SK-N-SH (cell line): ENCODE results near the gene SPDYC. TPM values are rescaled to one million over a fixed set of nuclear protein-coding genes. Genes with fewer than 3 reads are reported as not detected.

ENCODE experiments used
- CTCF ChIA-PET: fragments of 300-600, 350-600 bp; formaldehyde crosslinking; extraction: SDS; loops from one replicate; lab custom pipeline; 2021; lab: Yijun Ruan, JAX
- POLR2A ChIA-PET: fragments of 350-600 bp; sonication (Branson Sonifier 250); formaldehyde crosslinking; extraction: SDS; loops from one replicate; lab custom pipeline; 2020; ENCODE audit warnings: antibody characterized with exemption, inconsistent platforms; lab: Yijun Ruan, JAX
- DNase-seq: peaks from one replicate; pipeline ENCODE4 v3.0.0; 2012
- H2AFZ ChIP-seq: fragments of 200-600 bp; sonication (generic); 2 replicates; pipeline ENCODE4 v1.8.1; 2016; ENCODE audit warnings: antibody characterized with exemption, mild to moderate bottlenecking, low read depth
- H3F3A ChIP-seq: fragments of 200-600 bp; sonication (generic); replicated peaks from 2 replicates; pipeline ENCODE3; 2016; ENCODE audit warnings: antibody characterized with exemption, mild to moderate bottlenecking; ENCODE audit not compliant: insufficient read depth
- H3K27ac ChIP-seq, 2 experiments: fragments of 200-500 bp in 1 of 2; fragments of 200-600 bp in 1 of 2; sonication (Bioruptor generic) in 1 of 2; sonication (generic), shearing (Covaris generic) in 1 of 2; 2 replicates each; pipeline versions ENCODE4 v1.5.1 to v1.6.1; 2014 to 2016; ENCODE audit warnings: low read depth in 2 of 2, inconsistent platforms in 1 of 2, low read length in 1 of 2, mild to moderate bottlenecking in 1 of 2, mixed read lengths in 1 of 2
- H3K27me3 ChIP-seq: fragments of 200-600 bp; sonication (generic), shearing (Covaris generic); 2 replicates; pipeline ENCODE4 v1.6.1; 2016; ENCODE audit warnings: mixed run types; ENCODE audit not compliant: insufficient read depth
- H3K36me3 ChIP-seq, 2 experiments: fragments of 200-500 bp in 1 of 2; fragments of 200-600 bp in 1 of 2; sonication (Bioruptor generic) in 1 of 2; sonication (generic) in 1 of 2; replicated peaks in 1 of 2; 2 replicates each; pipeline versions ENCODE3 to v1.5.1; 2014 to 2016; ENCODE audit warnings: low read length in 1 of 2, mild to moderate bottlenecking in 1 of 2; ENCODE audit not compliant: insufficient read depth in 2 of 2, control insufficient read depth in 1 of 2
- H3K4me1 ChIP-seq, 2 experiments: fragments of 200-500 bp in 1 of 2; fragments of 200-600 bp in 1 of 2; sonication (Bioruptor generic) in 1 of 2; sonication (generic), shearing (Covaris generic) in 1 of 2; 2 replicates each; pipeline versions ENCODE4 v1.5.1 to v1.6.1; 2014 to 2016; ENCODE audit warnings: low read depth in 1 of 2, low read length in 1 of 2, mixed run types in 1 of 2; ENCODE audit not compliant: insufficient read depth in 2 of 2, control insufficient read depth in 1 of 2
- H3K4me2 ChIP-seq: fragments of 200-600 bp; sonication (generic), shearing (Covaris generic); 2 replicates; pipeline ENCODE4 v1.6.1; 2017; ENCODE audit warnings: mixed run types
- H3K4me3 ChIP-seq, 2 experiments: fragments of 200-500 bp in 1 of 2; fragments of 200-600 bp in 1 of 2; sonication (Bioruptor generic) in 1 of 2; sonication (generic), shearing (Covaris generic) in 1 of 2; 2 replicates each; pipeline versions ENCODE4 v1.5.1 to v1.8.1; 2014 to 2016; ENCODE audit warnings: low read depth in 2 of 2, inconsistent platforms in 1 of 2, low read length in 1 of 2, mild to moderate bottlenecking in 1 of 2, mixed read lengths in 1 of 2, moderate library complexity in 1 of 2
- H3K79me2 ChIP-seq: fragments of 200-600 bp; sonication (generic); 2 replicates; pipeline ENCODE4 v1.8.1; 2017; ENCODE audit warnings: mild to moderate bottlenecking; ENCODE audit not compliant: insufficient read depth
- H3K9ac ChIP-seq: fragments of 200-600 bp; sonication (generic); 2 replicates; pipeline ENCODE4 v1.6.1; 2017; ENCODE audit warnings: mixed run types
- H3K9me2 ChIP-seq: fragments of 200-600 bp; sonication (generic); 2 replicates; pipeline ENCODE4 v1.6.1; 2017; ENCODE audit warnings: mixed run types
- H3K9me3 ChIP-seq: fragments of 200-600 bp; sonication (generic); 2 replicates; pipeline ENCODE4 v1.6.1; 2017; ENCODE audit warnings: mixed run types, mild to moderate bottlenecking, moderate library complexity
- H4K20me1 ChIP-seq: fragments of 200-600 bp; sonication (generic); 2 replicates; pipeline ENCODE4 v1.6.1; 2017; ENCODE audit warnings: mild to moderate bottlenecking, mixed run types; ENCODE audit not compliant: insufficient read depth
- CTCF ChIP-seq: fragments of 200-600 bp; sonication (generic); IDR thresholded peaks from 2 replicates; pipeline ENCODE4 v1.6.1; 2017; ENCODE audit warnings: antibody characterized with exemption, mild to moderate bottlenecking, moderate library complexity
- JUND ChIP-seq: IDR thresholded peaks from 2 replicates; pipeline ENCODE4 v1.4.0; 2012
- NFIC ChIP-seq: IDR thresholded peaks from 2 replicates; pipeline ENCODE4 v1.4.0; 2012; ENCODE audit warnings: borderline replicate concordance
- RAD21 ChIP-seq: IDR thresholded peaks from 2 replicates; pipeline ENCODE4 v1.6.1; 2012; ENCODE audit warnings: mild to moderate bottlenecking, low read length
- RCOR1 ChIP-seq: fragments of 150-350 bp; IDR thresholded peaks from 2 replicates; pipeline ENCODE4 v1.6.1; 2017; ENCODE audit warnings: antibody characterized with exemption, low read length
- REST ChIP-seq: IDR thresholded peaks from 2 replicates; pipeline ENCODE4 v1.6.1; 2012; ENCODE audit warnings: mild to moderate bottlenecking, low read depth, low read length, moderate library complexity
- RFX5 ChIP-seq: IDR thresholded peaks from 2 replicates; pipeline ENCODE4 v1.6.1; 2012; ENCODE audit warnings: mild to moderate bottlenecking, improper control_type of control experiment, low read length
- SIN3A ChIP-seq: IDR thresholded peaks from 2 replicates; pipeline ENCODE4 v1.6.1; 2012; ENCODE audit warnings: low read depth, mild to moderate bottlenecking, low read length, moderate library complexity, borderline replicate concordance
- WGBS: methylation state at CpG from one replicate; pipeline ENCODE4 v1.1.6; 2017; ENCODE audit warnings: low lambda C conversion rate; 5-methylcytosine and 5-hydroxymethylcytosine counted together
- polyA plus RNA-seq, 3 experiments: library from polyadenylated mRNA; depleted of rRNA; stranded (reverse); fragments of >200 nt; gene quantifications; 2 replicates each; pipeline ENCODE4 v1.2.3, GENCODE V29; 2012

SPDYC gene
- polyA plus RNA-seq, 1 of the 3 experiments (the other 2 are of a cell fraction): not detected

GRCh38 chr11:65150509-65151299 lies 19.3 kb upstream of the SPDYC start (continued):
- TF ChIP-seq NFIC: peak; percentile 67; the same call in 1 of the 2 replicates

DNA sequence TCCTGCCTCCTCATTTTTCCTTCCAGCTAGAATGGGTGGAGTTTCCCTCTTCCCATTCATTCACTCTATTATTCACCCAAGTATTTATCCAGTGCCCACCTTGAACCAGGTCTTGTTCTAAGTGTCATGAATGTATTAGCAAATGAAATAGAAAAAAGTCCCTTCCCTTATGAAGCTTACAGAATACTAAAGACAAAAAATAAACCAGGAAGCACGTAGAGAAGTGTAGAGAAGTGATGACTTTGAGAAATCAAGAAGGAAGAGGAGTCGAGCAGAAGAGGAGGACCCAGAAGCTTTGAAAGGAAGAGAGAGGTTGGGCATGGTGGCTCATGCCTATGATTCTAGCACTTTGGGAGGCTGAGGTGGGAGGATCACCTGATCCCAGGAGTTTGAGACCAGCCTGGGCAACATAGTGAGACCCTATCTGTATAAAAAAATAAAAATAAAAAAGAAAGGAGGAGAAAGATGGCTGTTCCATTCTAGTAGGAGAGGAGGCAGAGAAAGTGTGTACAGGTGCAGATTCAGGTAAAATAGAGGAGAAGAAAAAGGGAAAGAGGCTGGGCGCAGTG lies 18.6 kb upstream of the SPDYC start:
- peaks cover 14% of the 10 kb centered on the region for H3F3A ChIP-seq
- no peaks in the 10 kb centered on the region for H3K9me2 ChIP-seq
- CTCF ChIA-PET: interaction anchor here (0.7 kb wide), 1 partner anchor 178 kb away, joined by 3 read pairs; no protein-coding TSS in a partner anchor
- H3K4me3 ChIP-seq: no peak overlapping the region
- H3K4me1 ChIP-seq: peaks cover 11% of the 10 kb centered on the region in 2 experiments; a peak in 2 of 4 replicates
- no peak overlapping the region for H3K4me2 ChIP-seq
- no peaks in the 10 kb centered on the region for H3K36me3 ChIP-seq
- H3K9me3 ChIP-seq: no peaks in the 10 kb centered on the region
- peak overlapping the region in 1 of 2 experiments; percentile 76; a peak in 2 of 4 replicates for H3K27ac ChIP-seq
- no peak for TF ChIP-seq REST
- no peak for TF ChIP-seq SIN3A
- no peak for TF ChIP-seq RFX5
- TF ChIP-seq CTCF: no peak
- no peak for TF ChIP-seq RCOR1
- TF ChIP-seq JUND: no peak
- TF ChIP-seq RAD21: no peak
- TF ChIP-seq, all 33 proteins: peak for 0
- Histone ChIP-seq H3K27me3 (no peaks in the 10 kb centered on the region), H4K20me1 (no peaks in the 10 kb centered on the region), H2AFZ (no peak overlapping the region), H3K79me2 (no peaks in the 10 kb centered on the region), H3K9ac (no peak overlapping the region)
- POLR2A ChIA-PET: no interaction called here
- DNase-seq: no peak
- WGBS: 88% methylated on average over 3 of the region's 3 CpGs
